Fibroblast of pulmonary artery (primary cell): Measurements from ENCODE around the gene CBX8.

Experiments
- DNase-seq: peaks from one replicate; pipeline ENCODE4 v3.0.0-alpha.2; 2010; ENCODE audit warnings: low read depth
- H3K4me3 ChIP-seq: replicated peaks from 2 replicates; pipeline ENCODE4 v1.5.1; 2011; ENCODE audit warnings: low read depth, mild to moderate bottlenecking, control low read depth, low read length, moderate library complexity
- TF ChIP-seq, protein P1 (sequence below): IDR thresholded peaks from 2 replicates; pipeline ENCODE4 v1.5.1; 2011; ENCODE audit warnings: mild to moderate bottlenecking, control low read depth, low read length, inconsistent platforms; ENCODE audit errors: missing control alignments

The CBX8 gene

DNA sequence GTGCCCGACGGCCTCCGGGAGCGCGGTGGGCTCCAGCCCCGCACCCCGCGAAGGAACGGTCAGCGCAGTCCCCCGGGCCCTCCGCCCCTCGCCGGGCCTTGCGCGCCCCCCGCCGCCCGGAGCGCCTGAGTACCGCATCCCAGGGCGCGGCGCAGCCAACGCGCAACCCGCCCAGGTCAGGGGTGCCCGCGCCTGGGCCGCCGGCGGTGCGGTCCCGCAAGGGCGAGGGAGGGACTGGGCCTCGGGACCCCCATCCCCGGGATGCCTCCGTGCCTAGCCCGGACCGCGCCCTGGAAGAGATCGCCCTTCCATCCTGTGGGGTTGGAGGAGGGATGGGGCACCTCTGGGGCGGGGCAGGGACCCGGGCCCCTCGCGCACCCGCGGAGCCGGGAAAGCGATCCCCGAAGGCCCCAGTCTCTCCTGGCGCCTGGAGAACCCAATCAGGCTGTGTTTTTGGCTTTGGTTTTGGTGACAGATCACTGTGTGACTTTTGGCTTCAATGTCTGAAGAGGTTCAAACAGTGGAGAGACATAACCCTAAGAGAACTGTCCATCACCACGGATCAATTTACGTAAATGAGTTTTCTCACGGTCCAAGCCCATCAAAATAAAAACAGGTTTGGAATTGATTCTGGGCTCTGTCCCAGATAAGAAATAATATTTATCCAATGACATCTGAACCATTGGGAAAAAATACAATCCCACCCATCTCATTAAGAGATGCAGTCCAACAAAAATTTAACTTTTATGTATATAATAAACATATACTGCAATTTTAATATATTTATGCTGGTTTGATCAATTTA, 48.4 kb downstream of the CBX8 start:
- TF ChIP-seq, protein P1, sequence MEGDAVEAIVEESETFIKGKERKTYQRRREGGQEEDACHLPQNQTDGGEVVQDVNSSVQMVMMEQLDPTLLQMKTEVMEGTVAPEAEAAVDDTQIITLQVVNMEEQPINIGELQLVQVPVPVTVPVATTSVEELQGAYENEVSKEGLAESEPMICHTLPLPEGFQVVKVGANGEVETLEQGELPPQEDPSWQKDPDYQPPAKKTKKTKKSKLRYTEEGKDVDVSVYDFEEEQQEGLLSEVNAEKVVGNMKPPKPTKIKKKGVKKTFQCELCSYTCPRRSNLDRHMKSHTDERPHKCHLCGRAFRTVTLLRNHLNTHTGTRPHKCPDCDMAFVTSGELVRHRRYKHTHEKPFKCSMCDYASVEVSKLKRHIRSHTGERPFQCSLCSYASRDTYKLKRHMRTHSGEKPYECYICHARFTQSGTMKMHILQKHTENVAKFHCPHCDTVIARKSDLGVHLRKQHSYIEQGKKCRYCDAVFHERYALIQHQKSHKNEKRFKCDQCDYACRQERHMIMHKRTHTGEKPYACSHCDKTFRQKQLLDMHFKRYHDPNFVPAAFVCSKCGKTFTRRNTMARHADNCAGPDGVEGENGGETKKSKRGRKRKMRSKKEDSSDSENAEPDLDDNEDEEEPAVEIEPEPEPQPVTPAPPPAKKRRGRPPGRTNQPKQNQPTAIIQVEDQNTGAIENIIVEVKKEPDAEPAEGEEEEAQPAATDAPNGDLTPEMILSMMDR: no peak
- no peak for DNase-seq
- no peak overlapping the region for H3K4me3 ChIP-seq

DNA sequence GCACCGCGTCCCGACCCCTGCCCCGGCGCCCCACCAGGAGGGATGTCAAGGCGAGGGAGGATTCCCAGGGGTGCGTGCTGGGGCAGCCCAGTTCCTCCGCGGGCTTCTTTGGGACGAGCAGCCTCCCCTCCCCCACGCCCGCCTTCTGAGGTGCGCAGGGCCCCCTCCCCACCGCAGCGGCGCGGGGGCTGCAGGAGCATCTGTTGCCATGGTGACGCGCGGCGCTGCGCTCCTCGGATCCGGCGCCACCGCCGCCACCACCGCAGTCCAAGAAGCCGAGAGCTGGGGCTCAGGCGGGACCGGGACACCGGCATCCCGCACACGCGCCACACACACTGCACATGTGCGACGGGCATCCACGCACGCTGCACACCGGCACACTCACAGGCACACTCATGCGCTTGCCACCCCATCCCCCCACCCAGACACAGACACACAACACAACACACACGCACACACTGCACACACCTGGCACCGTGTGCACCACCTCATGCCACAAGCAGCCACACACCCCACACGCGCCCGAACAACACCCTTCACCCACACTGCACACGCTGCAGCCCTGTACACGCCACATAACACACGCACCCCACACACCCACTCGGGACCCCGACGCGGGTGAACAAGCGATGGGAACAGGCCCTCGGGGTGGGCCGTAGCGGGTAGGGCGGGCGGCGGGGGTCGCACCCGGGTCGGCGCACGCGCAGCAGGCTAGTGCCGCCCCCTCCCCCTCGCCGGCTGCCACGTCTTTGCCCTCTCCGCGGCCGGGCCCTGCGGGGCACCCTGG, 49.2 kb downstream of the CBX8 start:
- DNase-seq: no peak
- H3K4me3 ChIP-seq: no peak overlapping the region
- TF ChIP-seq, protein P1: no peak

DNA sequence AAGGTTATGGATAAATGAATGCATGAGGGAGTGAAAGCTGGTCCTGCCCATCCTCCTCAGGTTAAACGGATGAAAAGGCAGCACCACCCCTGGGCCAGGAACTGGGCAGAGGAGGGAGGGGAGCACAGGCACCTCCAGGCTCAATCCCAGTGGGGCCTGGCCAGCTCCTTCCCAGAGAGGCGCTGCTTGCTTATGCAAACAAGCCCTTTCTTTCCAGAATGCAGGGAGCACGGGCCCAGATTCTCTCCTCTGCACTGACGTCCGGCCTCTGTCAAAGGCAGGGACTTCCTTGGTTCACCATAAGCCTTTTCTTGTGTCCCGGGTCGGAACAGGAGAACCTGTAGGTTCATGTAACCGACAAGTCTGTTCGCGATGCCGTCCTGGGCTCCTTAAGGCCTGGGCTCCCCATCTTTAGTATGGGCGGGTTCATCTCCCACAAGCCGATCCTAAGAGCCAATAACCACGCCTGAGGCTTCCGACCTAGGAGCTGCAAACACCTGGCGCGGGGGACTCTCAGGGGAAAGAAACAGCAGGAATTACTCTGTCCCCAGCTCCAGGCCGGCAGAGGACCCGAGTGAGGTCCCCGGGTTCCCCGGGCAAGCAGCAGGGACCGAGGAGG, 49.9 kb downstream of the CBX8 start:
- DNase-seq: no peak
- H3K4me3 ChIP-seq: no peak overlapping the region
- TF ChIP-seq, protein P1: no peak

DNA sequence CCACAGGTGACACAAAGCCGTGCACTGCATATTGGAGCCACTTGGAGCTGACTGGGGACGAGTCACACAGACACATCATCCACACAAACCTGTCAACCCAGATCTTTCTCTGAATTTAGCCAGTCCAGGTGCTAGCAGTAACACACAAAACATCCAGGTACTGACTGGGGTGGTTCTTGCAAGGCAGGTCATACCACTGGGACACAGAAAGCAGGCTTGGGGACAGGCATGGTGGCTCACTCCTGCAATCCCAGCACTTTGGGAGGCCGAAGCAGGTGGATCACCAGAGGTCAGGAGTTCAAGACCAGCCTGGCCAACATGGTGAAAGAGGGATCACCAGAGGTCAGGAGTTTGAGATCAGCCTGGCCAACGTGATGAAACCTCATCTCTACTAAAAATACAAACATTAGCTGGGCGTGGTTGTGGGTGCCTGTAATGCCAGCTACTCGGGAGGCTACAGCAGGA, 51.2 kb downstream of the CBX8 start:
- DNase-seq: no peak
- no peak overlapping the region for H3K4me3 ChIP-seq
- TF ChIP-seq, protein P1: no peak

DNA sequence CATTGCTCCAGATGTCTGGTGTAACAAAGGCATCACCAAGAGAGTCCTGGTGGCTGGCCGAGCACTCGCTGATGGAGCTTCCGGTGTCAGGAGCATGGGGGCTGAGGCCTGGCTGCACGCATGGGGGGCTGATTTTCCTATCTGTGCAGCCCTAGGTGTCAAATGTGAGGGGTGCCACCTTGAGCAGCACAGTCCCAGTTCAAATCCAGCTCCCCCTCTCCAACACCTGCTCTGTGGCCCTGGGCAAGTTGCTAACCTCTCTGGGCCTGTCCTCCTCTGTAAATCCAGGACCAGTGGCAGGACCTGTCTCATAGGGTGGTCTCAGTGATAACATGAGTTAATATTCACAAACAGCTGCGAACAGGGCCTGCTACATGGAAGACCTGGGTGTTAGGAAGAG, 53.3 kb downstream of the CBX8 start:
- TF ChIP-seq, protein P1: no peak
- no peak for DNase-seq
- no peak overlapping the region for H3K4me3 ChIP-seq

DNA sequence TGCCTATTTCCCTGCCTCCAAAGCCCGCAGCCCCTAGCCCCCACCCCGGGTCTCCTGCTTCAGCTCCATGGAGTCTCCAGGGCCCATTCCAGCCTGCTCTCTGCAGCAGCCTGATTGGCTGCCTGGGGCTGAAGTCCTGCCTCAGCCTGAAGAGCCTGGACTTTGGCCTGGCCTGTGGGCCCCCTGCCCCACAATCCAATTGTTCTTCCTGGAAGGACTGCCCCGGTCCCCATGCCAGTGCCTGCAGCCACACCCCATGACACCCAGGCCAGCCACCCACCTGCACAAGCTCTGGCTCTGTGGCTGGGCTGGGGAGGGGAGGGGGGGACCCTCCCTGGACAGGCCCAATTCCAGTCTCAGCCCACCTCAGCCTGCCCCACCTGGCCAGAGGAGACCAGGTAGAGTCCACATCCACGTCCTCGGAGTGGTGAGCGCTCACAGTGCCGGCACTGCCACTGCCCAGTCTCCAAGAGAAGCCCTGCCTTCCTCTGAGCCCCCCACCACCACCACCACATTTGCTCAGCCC, 53.9 kb downstream of the CBX8 start:
- no peak for DNase-seq
- TF ChIP-seq, protein P1: no peak
- no peak overlapping the region for H3K4me3 ChIP-seq
